Urinary bladder (tissue), 4 donors: ENCODE data around the gene ATN1. TPM values are rescaled to one million over a fixed set of nuclear protein-coding genes. Genes with fewer than 3 reads are reported as not detected.

Experiments
- DNase-seq: peaks from one replicate; pipeline ENCODE4 v3.0.0-alpha.2; 2015; ENCODE audit errors: extremely low spot score
- H3K27ac ChIP-seq: one replicate; pipeline ENCODE4 v1.5.1; 2013; ENCODE audit warnings: low read depth, mild to moderate bottlenecking, moderate library complexity
- H3K36me3 ChIP-seq: one replicate; pipeline ENCODE4 v1.6.1; 2013; ENCODE audit warnings: mild to moderate bottlenecking, moderate library complexity; ENCODE audit not compliant: insufficient read depth
- H3K4me1 ChIP-seq: one replicate; pipeline ENCODE4 v1.6.1; 2013; ENCODE audit warnings: mild to moderate bottlenecking, moderate library complexity; ENCODE audit not compliant: insufficient read depth
- H3K4me3 ChIP-seq: one replicate; pipeline ENCODE4 v1.5.1; 2013; ENCODE audit warnings: low read depth, low read length
- WGBS: extraction: QIAGEN DNeasy Blood & Tissue Kit; methylation state at CpG from one replicate; pipeline ENCODE4 v1.1.7; 2013; 5-methylcytosine and 5-hydroxymethylcytosine counted together
- polyA plus RNA-seq: library from polyadenylated mRNA; stranded (reverse); fragments of 200-250 nt; gene quantifications from one replicate; pipeline ENCODE4 v1.2.3, GENCODE V29; 2013
- total RNA-seq: library from RNA; depleted of rRNA; stranded (reverse); fragments of >200 nt; gene quantifications from one replicate; pipeline ENCODE4 v1.2.3, GENCODE V29; 2014
- donor health status: healthy with polysubstance abuse.
- donor health status: healthy.

Gene ATN1
- total and polyA plus RNA-seq, 2 donors: 18.2 to 151 TPM

- no peak overlapping the region for H3K27ac ChIP-seq
- no peak for DNase-seq
- no peaks in the 10 kb centered on the region for H3K4me1 ChIP-seq
- WGBS: 78% methylated on average over 7 of the region's 7 CpGs
- no peak overlapping the region for H3K4me3 ChIP-seq
- H3K36me3 ChIP-seq: peaks cover 6% of the 10 kb centered on the region
These were observed 38.6 kb downstream of the ATN1 start for GRCh38 chr12:6966351-6966750.

GRCh38 chr12:6967651-6968100 is 39.9 kb downstream of the ATN1 start:
- H3K4me1 ChIP-seq: no peaks in the 10 kb centered on the region
- DNase-seq: no peak
- H3K27ac ChIP-seq: no peak overlapping the region
- H3K36me3 ChIP-seq: peaks cover 6% of the 10 kb centered on the region
- H3K4me3 ChIP-seq: no peak overlapping the region
- 85% methylated on average over 10 of the region's 10 CpGs for WGBS

GRCh38 chr12:6968426-6968825 is 40.7 kb downstream of the ATN1 start:
- no peak overlapping the region for H3K4me3 ChIP-seq
- peaks cover 6% of the 10 kb centered on the region for H3K36me3 ChIP-seq
- no peak overlapping the region for H3K27ac ChIP-seq
- no peak for DNase-seq
- no peaks in the 10 kb centered on the region for H3K4me1 ChIP-seq
- WGBS: 87% methylated on average over 9 of the region's 9 CpGs

GRCh38 chr12:6970096-6970527 is 42.4 kb downstream of the ATN1 start:
- DNase-seq: no peak
- peak overlapping the region; percentile 91 for H3K4me3 ChIP-seq
- H3K4me1 ChIP-seq: no peaks in the 10 kb centered on the region
- under 1% methylated on average over 31 of the region's 31 CpGs for WGBS
- peaks cover 6% of the 10 kb centered on the region for H3K36me3 ChIP-seq
- H3K27ac ChIP-seq: peak overlapping the region; percentile 75

- Histone ChIP-seq H3K27ac (no peak overlapping the region), H3K36me3 (no peaks in the 10 kb centered on the region), H3K4me1 (no peaks in the 10 kb centered on the region), H3K4me3 (no peak overlapping the region)
- 94% methylated on average over 6 of the region's 6 CpGs for WGBS
- DNase-seq: no peak
These were observed 46.4 kb downstream of the ATN1 start for GRCh38 chr12:6974180-6974579.

- DNase-seq: no peak
- WGBS: 87% methylated on average over 2 of the region's 2 CpGs
- H3K4me1 ChIP-seq: no peaks in the 10 kb centered on the region
- H3K36me3 ChIP-seq: no peaks in the 10 kb centered on the region
- no peak overlapping the region for H3K4me3 ChIP-seq
- H3K27ac ChIP-seq: no peak overlapping the region
These were observed 47.7 kb downstream of the ATN1 start for GRCh38 chr12:6975297-6976032.

- H3K27ac ChIP-seq: no peak overlapping the region
- 77% methylated on average over 10 of the region's 10 CpGs for WGBS
- no peak for DNase-seq
- H3K4me1 ChIP-seq: no peaks in the 10 kb centered on the region
- H3K4me3 ChIP-seq: no peak overlapping the region
- peaks cover 5% of the 10 kb centered on the region for H3K36me3 ChIP-seq
These were observed 49.9 kb downstream of the ATN1 start for GRCh38 chr12:6977653-6978052.

- H3K27ac ChIP-seq: no peak overlapping the region
- H3K36me3 ChIP-seq: peaks cover 5% of the 10 kb centered on the region
- H3K4me3 ChIP-seq: no peak overlapping the region
- no peaks in the 10 kb centered on the region for H3K4me1 ChIP-seq
- 85% methylated on average over 6 of the region's 6 CpGs for WGBS
- no peak for DNase-seq
These were observed 50.4 kb downstream of the ATN1 start for GRCh38 chr12:6978188-6978587.

- H3K36me3 ChIP-seq: peaks cover 5% of the 10 kb centered on the region
- no peak overlapping the region for H3K27ac ChIP-seq
These were observed 50.9 kb downstream of the ATN1 start for GRCh38 chr12:6978611-6979011.

GRCh38 chr12:6979021-6979420 is 51.3 kb downstream of the ATN1 start:
- Histone ChIP-seq H3K36me3 (peaks cover 5% of the 10 kb centered on the region), H3K4me1 (no peaks in the 10 kb centered on the region), H3K27ac (no peak overlapping the region), H3K4me3 (no peak overlapping the region)
- no peak for DNase-seq
- WGBS: 80% methylated on average over 6 of the region's 6 CpGs

More at GRCh38 chr12:6978611-6979011, 50.9 kb downstream of the ATN1 start:
- 76% methylated on average over 3 of the region's 3 CpGs for WGBS
- Histone ChIP-seq H3K4me3 (no peak overlapping the region), H3K4me1 (no peaks in the 10 kb centered on the region)
- no peak for DNase-seq

GRCh38 chr12:6979453-6979852 is 51.7 kb downstream of the ATN1 start:
- whole genome bisulfite sequencing: 87% methylated on average over 3 of the region's 3 CpGs
- no peaks in the 10 kb centered on the region for H3K4me1 ChIP-seq

GRCh38 chr12:6980075-6980474 is 52.3 kb downstream of the ATN1 start:
- no peak overlapping the region for H3K4me3 ChIP-seq
- peaks cover 5% of the 10 kb centered on the region for H3K36me3 ChIP-seq
- WGBS: 95% methylated on average over 4 of the region's 4 CpGs
- no peak overlapping the region for H3K27ac ChIP-seq
- DNase-seq: no peak
- no peaks in the 10 kb centered on the region for H3K4me1 ChIP-seq

More at GRCh38 chr12:6979453-6979852, 51.7 kb downstream of the ATN1 start:
- Histone ChIP-seq H3K36me3 (peaks cover 5% of the 10 kb centered on the region), H3K4me3 (no peak overlapping the region), H3K27ac (no peak overlapping the region)
- DNase-seq: no peak

- no peaks in the 10 kb centered on the region for H3K4me1 ChIP-seq
- H3K27ac ChIP-seq: no peak overlapping the region
- peaks cover 5% of the 10 kb centered on the region for H3K36me3 ChIP-seq
- no peak for DNase-seq
- no peak overlapping the region for H3K4me3 ChIP-seq
These were observed 53.0 kb downstream of the ATN1 start for GRCh38 chr12:6980740-6981139.

GRCh38 chr12:6981152-6982052 is 53.6 kb downstream of the ATN1 start:
- DNase-seq: no peak
- Histone ChIP-seq H3K27ac (no peak overlapping the region), H3K36me3 (peaks cover 5% of the 10 kb centered on the region), H3K4me1 (no peaks in the 10 kb centered on the region), H3K4me3 (no peak overlapping the region)
- 89% methylated on average over 10 of the region's 10 CpGs for WGBS
